Mammary epithelial cell (primary cell): ENCODE results near the gene MTHFD2L.

ENCODE experiments used
- EZH2 ChIP-seq: IDR thresholded peaks from 2 replicates; pipeline ENCODE4 v1.6.1; 2012; ENCODE audit warnings: low read length, inconsistent platforms, borderline replicate concordance
- TF ChIP-seq, protein P1 (sequence below), 2 donors: IDR thresholded peaks in 1 of 2; conservative IDR thresholded peaks in 1 of 2; 2 replicates each; pipeline ENCODE4 v1.5.1; 2011 to 2012; ENCODE audit warnings: inconsistent platforms in 2 of 2, low read length in 2 of 2, mild to moderate bottlenecking in 2 of 2, control low read depth in 1 of 2, low read depth in 1 of 2; ENCODE audit not compliant: insufficient read depth in 1 of 2; ENCODE audit errors: extremely low read depth in 1 of 2

DNA sequence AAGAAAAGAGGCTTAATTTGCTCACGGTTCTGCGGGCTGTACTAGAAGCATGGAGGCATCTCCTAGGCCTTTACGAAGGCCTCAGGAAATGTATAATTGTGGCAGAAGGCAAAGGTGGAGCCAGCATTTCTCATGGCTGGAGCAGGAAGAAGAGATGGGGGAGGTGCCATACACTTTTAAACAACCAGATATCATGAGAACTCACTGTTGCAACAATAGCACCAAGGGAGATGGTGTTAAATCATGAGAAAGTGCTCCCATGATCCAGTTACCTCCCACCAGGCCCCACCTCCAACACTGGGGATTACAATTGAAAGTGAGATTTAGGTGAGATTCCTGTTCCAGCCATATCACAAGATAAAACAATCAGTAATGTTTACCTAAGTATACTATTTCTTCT is 45.5 kb downstream of the MTHFD2L start:
- TF ChIP-seq, protein P1, sequence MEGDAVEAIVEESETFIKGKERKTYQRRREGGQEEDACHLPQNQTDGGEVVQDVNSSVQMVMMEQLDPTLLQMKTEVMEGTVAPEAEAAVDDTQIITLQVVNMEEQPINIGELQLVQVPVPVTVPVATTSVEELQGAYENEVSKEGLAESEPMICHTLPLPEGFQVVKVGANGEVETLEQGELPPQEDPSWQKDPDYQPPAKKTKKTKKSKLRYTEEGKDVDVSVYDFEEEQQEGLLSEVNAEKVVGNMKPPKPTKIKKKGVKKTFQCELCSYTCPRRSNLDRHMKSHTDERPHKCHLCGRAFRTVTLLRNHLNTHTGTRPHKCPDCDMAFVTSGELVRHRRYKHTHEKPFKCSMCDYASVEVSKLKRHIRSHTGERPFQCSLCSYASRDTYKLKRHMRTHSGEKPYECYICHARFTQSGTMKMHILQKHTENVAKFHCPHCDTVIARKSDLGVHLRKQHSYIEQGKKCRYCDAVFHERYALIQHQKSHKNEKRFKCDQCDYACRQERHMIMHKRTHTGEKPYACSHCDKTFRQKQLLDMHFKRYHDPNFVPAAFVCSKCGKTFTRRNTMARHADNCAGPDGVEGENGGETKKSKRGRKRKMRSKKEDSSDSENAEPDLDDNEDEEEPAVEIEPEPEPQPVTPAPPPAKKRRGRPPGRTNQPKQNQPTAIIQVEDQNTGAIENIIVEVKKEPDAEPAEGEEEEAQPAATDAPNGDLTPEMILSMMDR (conservative IDR thresholded peaks at IDR 0.05 in 1 of 2, IDR thresholded peaks at IDR 0.05 in 1 of 2; ENCODE audit: extremely low read depth in 1 of 2, insufficient read depth in 1 of 2, low read depth in 1 of 2, low read length in 2 of 2): no peak
- TF ChIP-seq EZH2: no peak
